SHP77 (cell line): Measurements from ENCODE around the gene PLCL2.
"Not testable (repeated sequence)": the region's sequence is repeated elsewhere in the genome, so short reads cannot be mapped to it uniquely, and the experiment has no call there.

ENCODE experiments used
- DNase-seq, 2 experiments: peaks; one replicate each; lab custom pipeline; 2025; lab: John Stamatoyannopoulos, UW

Gene PLCL2

GRCh38 chr3:17075907-17076306 lies 191.2 kb downstream of the PLCL2 start:
- DNase-seq: no peak

GRCh38 chr3:17076940-17077605 lies 192.3 kb downstream of the PLCL2 start:
- no peak for DNase-seq

GRCh38 chr3:17077606-17078005 lies 192.9 kb downstream of the PLCL2 start:
- no peak for DNase-seq

GRCh38 chr3:17078926-17079465 lies 194.2 kb downstream of the PLCL2 start:
- DNase-seq: no peak

- no peak for DNase-seq
Observed at GRCh38 chr3:17079933-17080332, 195.2 kb downstream of the PLCL2 start.

GRCh38 chr3:17081520-17081919 lies 196.8 kb downstream of the PLCL2 start:
- DNase-seq: no peak

GRCh38 chr3:17087509-17087908 lies 202.8 kb downstream of the PLCL2 start:
- DNase-seq: no peak

GRCh38 chr3:17088017-17088416 lies 203.3 kb downstream of the PLCL2 start:
- DNase-seq: no peak

GRCh38 chr3:17088602-17089313 lies 204.0 kb downstream of the PLCL2 start:
- DNase-seq: no peak

- no peak for DNase-seq
Observed at GRCh38 chr3:17089314-17089700, 204.6 kb downstream of the PLCL2 start.

GRCh38 chr3:17090280-17090983 lies 205.7 kb downstream of the PLCL2 start:
- no peak for DNase-seq

- no peak for DNase-seq
Observed at GRCh38 chr3:17091910-17092582, 207.3 kb downstream of the PLCL2 start.

GRCh38 chr3:17092583-17092933 lies 207.8 kb downstream of the PLCL2 start:
- no peak for DNase-seq

GRCh38 chr3:17094551-17094950 lies 209.8 kb downstream of the PLCL2 start:
- DNase-seq: no peak

- no peak for DNase-seq
Observed at GRCh38 chr3:17103579-17103978, 218.8 kb downstream of the PLCL2 start.

- not testable (repeated sequence) for DNase-seq
Observed at GRCh38 chr3:17106801-17107200, 222.0 kb downstream of the PLCL2 start.

GRCh38 chr3:17110660-17111396 lies 226.1 kb downstream of the PLCL2 start:
- DNase-seq: no peak

- no peak for DNase-seq
Observed at GRCh38 chr3:17111586-17111985, 226.8 kb downstream of the PLCL2 start.

GRCh38 chr3:17115186-17115585 lies 230.4 kb downstream of the PLCL2 start:
- DNase-seq: no peak

GRCh38 chr3:17116007-17116600 lies 231.3 kb downstream of the PLCL2 start:
- DNase-seq: no peak

- no peak for DNase-seq
Observed at GRCh38 chr3:17118771-17119170, 234.0 kb downstream of the PLCL2 start.
